ENCODE measurements around the gene EPS8L2. TPM values are rescaled to one million over a fixed set of nuclear protein-coding genes. Genes with fewer than 3 reads are reported as not detected.
A peak's percentile ranks its signal among the peaks of the same experiment; 100 is the strongest.

EPS8L2 gene
- total RNA-seq, 1 donor = 47.9 TPM

DNA sequence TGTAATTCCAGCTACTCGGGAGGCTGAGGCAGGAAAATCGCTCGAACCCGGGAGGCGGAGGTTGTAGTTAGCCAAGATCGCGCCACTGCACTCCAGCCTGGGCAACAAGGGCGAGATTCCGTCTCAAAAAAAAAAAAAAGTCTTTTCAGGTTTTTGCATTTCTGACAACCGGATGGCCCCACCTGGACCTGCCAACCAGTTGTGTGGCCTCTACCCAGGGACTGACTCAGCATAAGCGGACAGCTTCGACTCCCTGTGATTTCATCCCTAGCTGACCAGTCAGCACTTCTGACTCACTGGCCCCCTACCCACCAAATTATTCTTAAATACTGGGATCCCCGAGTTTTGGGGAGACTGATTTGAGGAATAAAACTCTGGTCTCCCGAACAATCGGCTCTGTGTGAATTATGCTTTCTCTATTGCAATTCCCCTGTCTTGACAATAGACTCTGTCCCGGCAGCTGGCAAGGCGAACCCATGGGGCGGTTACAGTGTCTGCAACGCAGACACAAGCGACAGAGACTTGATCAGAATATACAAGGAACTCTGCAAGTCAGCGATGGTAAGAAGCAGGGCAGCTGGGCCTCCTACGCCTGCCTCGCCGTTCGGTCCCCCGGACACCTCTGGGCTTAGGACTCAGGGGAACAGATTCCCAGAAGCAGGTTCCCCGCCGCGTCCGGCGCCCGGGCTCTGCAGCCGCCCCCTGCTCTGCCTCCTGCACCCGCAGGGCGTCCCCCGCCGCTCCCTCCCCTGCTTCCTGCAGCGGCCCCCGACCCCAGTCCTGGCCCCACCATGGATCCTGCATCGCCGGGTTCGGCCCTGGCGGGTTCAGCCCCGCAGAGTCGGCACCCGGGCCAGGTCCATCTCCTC lies 40.5 kb downstream of the EPS8L2 start:
- no peak for DNase-seq (ENCODE audit: low read depth)
- peak overlapping the region; percentile 74 for H3K4me3 ChIP-seq (ENCODE audit: low read depth, low read length)
- TF ChIP-seq, protein P1, sequence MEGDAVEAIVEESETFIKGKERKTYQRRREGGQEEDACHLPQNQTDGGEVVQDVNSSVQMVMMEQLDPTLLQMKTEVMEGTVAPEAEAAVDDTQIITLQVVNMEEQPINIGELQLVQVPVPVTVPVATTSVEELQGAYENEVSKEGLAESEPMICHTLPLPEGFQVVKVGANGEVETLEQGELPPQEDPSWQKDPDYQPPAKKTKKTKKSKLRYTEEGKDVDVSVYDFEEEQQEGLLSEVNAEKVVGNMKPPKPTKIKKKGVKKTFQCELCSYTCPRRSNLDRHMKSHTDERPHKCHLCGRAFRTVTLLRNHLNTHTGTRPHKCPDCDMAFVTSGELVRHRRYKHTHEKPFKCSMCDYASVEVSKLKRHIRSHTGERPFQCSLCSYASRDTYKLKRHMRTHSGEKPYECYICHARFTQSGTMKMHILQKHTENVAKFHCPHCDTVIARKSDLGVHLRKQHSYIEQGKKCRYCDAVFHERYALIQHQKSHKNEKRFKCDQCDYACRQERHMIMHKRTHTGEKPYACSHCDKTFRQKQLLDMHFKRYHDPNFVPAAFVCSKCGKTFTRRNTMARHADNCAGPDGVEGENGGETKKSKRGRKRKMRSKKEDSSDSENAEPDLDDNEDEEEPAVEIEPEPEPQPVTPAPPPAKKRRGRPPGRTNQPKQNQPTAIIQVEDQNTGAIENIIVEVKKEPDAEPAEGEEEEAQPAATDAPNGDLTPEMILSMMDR (IDR thresholded peaks at IDR 0.05; ENCODE audit: insufficient read depth, low read length) = no peak

DNA sequence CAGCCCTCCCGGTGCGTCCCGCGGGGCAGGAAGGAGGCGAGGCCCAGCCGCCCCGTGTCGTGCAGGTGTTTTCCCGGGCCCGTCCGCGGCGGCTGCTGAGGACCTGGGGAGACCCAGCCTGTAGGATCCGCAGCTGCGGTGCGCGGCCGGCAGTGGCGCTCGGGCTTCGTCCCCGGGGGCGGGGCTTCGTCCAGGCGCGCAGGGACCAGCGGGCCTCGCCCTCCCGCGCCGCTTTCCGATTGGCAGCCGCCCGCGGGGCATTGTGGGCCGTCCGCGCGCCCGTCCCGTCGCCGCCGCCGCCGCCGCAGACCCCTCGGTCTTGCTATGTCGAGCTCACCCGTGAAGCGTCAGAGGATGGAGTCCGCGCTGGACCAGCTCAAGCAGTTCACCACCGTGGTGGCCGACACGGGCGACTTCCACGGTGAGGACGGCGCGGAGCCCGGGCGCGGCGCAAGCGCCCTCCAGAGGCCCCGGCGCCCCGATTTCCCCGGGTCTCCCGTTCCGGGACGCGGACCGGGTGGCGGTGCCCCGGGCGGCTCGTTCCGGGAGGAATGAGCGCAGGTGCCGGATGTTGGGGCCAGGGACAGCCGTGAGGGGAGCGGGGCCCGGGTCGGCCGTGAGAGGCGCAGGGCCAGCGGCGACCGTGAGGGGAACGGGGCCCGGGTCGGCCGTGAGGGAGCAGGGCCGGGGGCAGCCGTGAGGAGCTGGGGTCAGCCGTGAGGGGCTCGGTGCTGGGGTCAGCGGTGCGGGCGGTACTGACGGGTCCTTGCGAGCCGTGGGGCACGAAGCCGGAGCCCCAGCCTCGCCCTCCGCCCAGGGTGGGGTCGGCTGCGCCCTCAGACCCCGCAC lies 41.4 kb downstream of the EPS8L2 start, which contains the start of gene TALDO1:
Gene TALDO1, plus strand, starts transcription at position 307 of the 849 bp plus-strand sequence. Its CDS starts 18 bp downstream, at position 325.
- peak within 1 kb of the TSS; percentile 82 for H3K4me3 ChIP-seq (ENCODE audit: low read depth, low read length)
- TF ChIP-seq, protein P1 (IDR thresholded peaks at IDR 0.05; ENCODE audit: insufficient read depth, low read length) = peak; percentile 9
- peak; percentile 68 for DNase-seq (ENCODE audit: low read depth)

DNA sequence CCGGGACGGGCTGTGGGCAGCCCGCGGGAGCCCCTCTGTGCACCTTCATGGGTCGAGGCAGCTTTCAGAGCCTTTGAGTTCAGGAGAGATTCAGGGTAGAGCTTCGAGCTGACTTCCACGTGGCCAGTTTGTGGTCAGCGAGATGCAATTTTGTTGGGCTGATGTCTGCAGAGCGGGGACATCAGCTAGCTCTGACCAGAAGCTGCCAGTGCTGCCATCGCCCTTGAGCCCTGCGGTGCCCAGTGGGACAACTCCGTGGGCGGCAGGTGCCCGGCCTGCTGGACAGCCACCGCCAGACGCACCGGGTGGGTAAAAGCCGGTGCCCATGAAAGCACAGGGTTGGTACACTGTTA lies 42.0 kb downstream of the EPS8L2 start:
- TF ChIP-seq, protein P1 (IDR thresholded peaks at IDR 0.05; ENCODE audit: insufficient read depth, low read length) = no peak
- H3K4me3 ChIP-seq (ENCODE audit: low read depth, low read length) = peak overlapping the region; percentile 82
- peak; percentile 22 for DNase-seq (ENCODE audit: low read depth)

GRCh38 chr11:749731-750130 lies 43.7 kb downstream of the EPS8L2 start:
- DNase-seq (ENCODE audit: low read depth) = peak; percentile 30
- TF ChIP-seq, protein P1 (IDR thresholded peaks at IDR 0.05; ENCODE audit: insufficient read depth, low read length) = no peak
- H3K4me3 ChIP-seq (ENCODE audit: low read depth, low read length) = peak overlapping the region; percentile 15

GRCh38 chr11:760236-760635 lies 54.2 kb downstream of the EPS8L2 start:
- no peak overlapping the region for H3K4me3 ChIP-seq (ENCODE audit: low read depth, low read length)
- TF ChIP-seq, protein P1 (IDR thresholded peaks at IDR 0.05; ENCODE audit: insufficient read depth, low read length) = no peak
- no peak for DNase-seq (ENCODE audit: low read depth)

DNA sequence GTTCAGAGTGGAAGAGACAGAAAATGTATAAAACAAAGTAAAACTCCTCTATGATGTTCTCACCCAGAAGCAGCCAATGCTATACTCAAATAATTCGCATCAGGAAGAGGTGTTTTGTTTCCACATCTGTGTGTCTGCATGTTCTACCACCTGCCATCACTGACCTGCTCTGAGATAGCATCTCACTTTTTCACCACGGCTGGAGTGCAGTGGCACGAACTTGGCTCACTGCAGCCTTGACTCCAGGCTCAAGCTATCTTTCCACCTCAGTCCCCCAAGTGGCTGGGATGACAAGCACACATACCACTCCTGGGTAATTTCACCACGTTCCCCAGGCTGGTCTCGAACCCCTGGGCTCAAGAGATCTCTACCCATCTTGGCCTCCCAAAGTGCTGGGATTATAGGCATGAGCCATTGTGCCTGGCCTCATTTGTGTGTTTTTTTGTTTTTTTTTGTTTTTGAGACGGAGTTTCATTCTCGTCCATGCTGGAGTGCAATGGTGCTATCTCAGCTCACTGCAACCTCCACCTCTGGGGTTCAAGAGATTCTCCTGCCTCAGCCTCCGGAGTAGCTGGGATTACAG lies 55.6 kb downstream of the EPS8L2 start:
- no peak for DNase-seq (ENCODE audit: low read depth)
- H3K4me3 ChIP-seq (ENCODE audit: low read depth, low read length) = no peak overlapping the region
- TF ChIP-seq, protein P1 (IDR thresholded peaks at IDR 0.05; ENCODE audit: insufficient read depth, low read length) = no peak

All from fibroblast of the aortic adventitia (primary cell).